Thoracic aorta (tissue), 2 donors: ENCODE measurements around the gene IL4I1. TPM values are rescaled to one million over a fixed set of nuclear protein-coding genes. Genes with fewer than 3 reads are reported as not detected.
A peak's percentile ranks its signal among the peaks of the same experiment; 100 is the strongest.

Experiments
- ATAC-seq: fragments of 150-250 bp; one replicate; pipeline ENCODE4 v1.8.0; 2017; ENCODE audit warnings: low read depth; ENCODE audit not compliant: insufficient number of reproducible peaks, low FRiP score
- DNase-seq: peaks from one replicate; pipeline ENCODE4 v3.0.0-alpha.2; 2020; ENCODE audit warnings: low spot score
- H3K27ac ChIP-seq, 2 donors: fragments of 200-600 bp; sonication (generic); 1 replicate in 1 of 2; 2 replicates in 1 of 2; pipeline ENCODE4 v1.5.1; 2016; ENCODE audit warnings: mild to moderate bottlenecking in 2 of 2, moderate library complexity in 2 of 2
- H3K27me3 ChIP-seq: fragments of 200-600 bp; sonication (generic); replicated peaks from 2 replicates; pipeline ENCODE4 v1.6.0; 2016; ENCODE audit warnings: mild to moderate bottlenecking; ENCODE audit not compliant: insufficient read depth
- H3K36me3 ChIP-seq: fragments of 200-600 bp; sonication (generic); one replicate; pipeline ENCODE4 v1.5.1; 2016
- H3K4me1 ChIP-seq, 2 donors: fragments of 200-600 bp; sonication (generic); 1 replicate in 1 of 2; 2 replicates in 1 of 2; pipeline versions ENCODE4 v1.5.1 to v1.6.0; 2016; ENCODE audit warnings: low read depth in 2 of 2, mild to moderate bottlenecking in 1 of 2; ENCODE audit not compliant: control insufficient read depth in 1 of 2
- H3K4me3 ChIP-seq: fragments of 200-600 bp; sonication (generic); 2 replicates; pipeline ENCODE4 v1.5.1; 2016; ENCODE audit warnings: mild to moderate bottlenecking
- H3K9me3 ChIP-seq: fragments of 200-600 bp; sonication (generic); 2 replicates; pipeline ENCODE4 v1.5.1; 2016
- total RNA-seq, 2 donors: library from RNA; depleted of rRNA; stranded (reverse); fragments of >200 nt; gene quantifications; one replicate each; pipeline versions ENCODE4 v1.1.0 to v1.2.3, GENCODE V29; 2016
- TF ChIP-seq, protein P1 (sequence below): fragments of 200-600 bp; sonication (generic); IDR thresholded peaks from one replicate; pipeline ENCODE4 v1.5.1; 2019; ENCODE audit warnings: antibody characterized with exemption

The IL4I1 gene
- total RNA-seq, 2 donors from 2014 or later: 1.5 to 2.2 TPM

- Histone ChIP-seq H3K27me3 (no peaks in the 10 kb centered on the region), H3K4me3 (peak overlapping the region; percentile 86), H3K4me1 (peaks cover 10 to 32% of the 10 kb centered on the region in 2 donors), H3K9me3 (no peaks in the 10 kb centered on the region), H3K36me3 (no peaks in the 10 kb centered on the region), H3K27ac (peak overlapping the region; percentile 94 to 97)
- no peak for ATAC-seq
- no peak for DNase-seq
- TF ChIP-seq, protein P1, sequence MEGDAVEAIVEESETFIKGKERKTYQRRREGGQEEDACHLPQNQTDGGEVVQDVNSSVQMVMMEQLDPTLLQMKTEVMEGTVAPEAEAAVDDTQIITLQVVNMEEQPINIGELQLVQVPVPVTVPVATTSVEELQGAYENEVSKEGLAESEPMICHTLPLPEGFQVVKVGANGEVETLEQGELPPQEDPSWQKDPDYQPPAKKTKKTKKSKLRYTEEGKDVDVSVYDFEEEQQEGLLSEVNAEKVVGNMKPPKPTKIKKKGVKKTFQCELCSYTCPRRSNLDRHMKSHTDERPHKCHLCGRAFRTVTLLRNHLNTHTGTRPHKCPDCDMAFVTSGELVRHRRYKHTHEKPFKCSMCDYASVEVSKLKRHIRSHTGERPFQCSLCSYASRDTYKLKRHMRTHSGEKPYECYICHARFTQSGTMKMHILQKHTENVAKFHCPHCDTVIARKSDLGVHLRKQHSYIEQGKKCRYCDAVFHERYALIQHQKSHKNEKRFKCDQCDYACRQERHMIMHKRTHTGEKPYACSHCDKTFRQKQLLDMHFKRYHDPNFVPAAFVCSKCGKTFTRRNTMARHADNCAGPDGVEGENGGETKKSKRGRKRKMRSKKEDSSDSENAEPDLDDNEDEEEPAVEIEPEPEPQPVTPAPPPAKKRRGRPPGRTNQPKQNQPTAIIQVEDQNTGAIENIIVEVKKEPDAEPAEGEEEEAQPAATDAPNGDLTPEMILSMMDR: no peak
These were observed 47.1 kb downstream of the IL4I1 start for GRCh38 chr19:49849433-49850220.

- ATAC-seq: no peak
- Histone ChIP-seq H3K4me3 (no peak overlapping the region), H3K9me3 (no peaks in the 10 kb centered on the region), H3K36me3 (no peaks in the 10 kb centered on the region), H3K4me1 (peaks cover 10 to 27% of the 10 kb centered on the region in 2 donors), H3K27me3 (no peaks in the 10 kb centered on the region), H3K27ac (no peak overlapping the region)
- DNase-seq: no peak
- TF ChIP-seq, protein P1: no peak
These were observed 47.7 kb downstream of the IL4I1 start for GRCh38 chr19:49848938-49849337.

- DNase-seq (no peak), ATAC-seq (no peak)
- TF ChIP-seq, protein P1: no peak
- Histone ChIP-seq H3K9me3 (no peaks in the 10 kb centered on the region), H3K4me1 (peaks cover 10 to 18% of the 10 kb centered on the region in 2 donors), H3K27me3 (no peaks in the 10 kb centered on the region), H3K27ac (no peak overlapping the region), H3K36me3 (no peaks in the 10 kb centered on the region), H3K4me3 (no peak overlapping the region)
These were observed 48.7 kb downstream of the IL4I1 start for GRCh38 chr19:49847731-49848696.

- TF ChIP-seq, protein P1: no peak
- Histone ChIP-seq H3K4me1 (peaks cover 2 to 5% of the 10 kb centered on the region in 2 donors), H3K27ac (no peak overlapping the region), H3K9me3 (no peaks in the 10 kb centered on the region), H3K4me3 (no peak overlapping the region), H3K27me3 (no peaks in the 10 kb centered on the region), H3K36me3 (no peaks in the 10 kb centered on the region)
- no peak for DNase-seq
- no peak for ATAC-seq
These were observed 50.3 kb downstream of the IL4I1 start for GRCh38 chr19:49846408-49846807.

- Histone ChIP-seq H3K36me3 (no peaks in the 10 kb centered on the region), H3K27ac (no peak overlapping the region), H3K27me3 (no peaks in the 10 kb centered on the region), H3K9me3 (no peaks in the 10 kb centered on the region), H3K4me3 (no peak overlapping the region), H3K4me1 (peaks cover 2 to 5% of the 10 kb centered on the region in 2 donors)
- DNase-seq (no peak), ATAC-seq (no peak)
- TF ChIP-seq, protein P1: no peak
These were observed 51.3 kb downstream of the IL4I1 start for GRCh38 chr19:49845414-49845813.
